Stimulated activated CD8-positive, alpha-beta memory T cell treated with anti-CD3 and anti-CD28 coated beads, Interleukin-15, amount 100 ng/mL, for 24 hours (primary cell): Measurements from ENCODE around the gene LRTM1.

ENCODE experiments used
- DNase-seq: peaks from one replicate; pipeline ENCODE4 v3.0.0-alpha.2; 2020; ENCODE audit warnings: low read depth

The LRTM1 gene

DNA sequence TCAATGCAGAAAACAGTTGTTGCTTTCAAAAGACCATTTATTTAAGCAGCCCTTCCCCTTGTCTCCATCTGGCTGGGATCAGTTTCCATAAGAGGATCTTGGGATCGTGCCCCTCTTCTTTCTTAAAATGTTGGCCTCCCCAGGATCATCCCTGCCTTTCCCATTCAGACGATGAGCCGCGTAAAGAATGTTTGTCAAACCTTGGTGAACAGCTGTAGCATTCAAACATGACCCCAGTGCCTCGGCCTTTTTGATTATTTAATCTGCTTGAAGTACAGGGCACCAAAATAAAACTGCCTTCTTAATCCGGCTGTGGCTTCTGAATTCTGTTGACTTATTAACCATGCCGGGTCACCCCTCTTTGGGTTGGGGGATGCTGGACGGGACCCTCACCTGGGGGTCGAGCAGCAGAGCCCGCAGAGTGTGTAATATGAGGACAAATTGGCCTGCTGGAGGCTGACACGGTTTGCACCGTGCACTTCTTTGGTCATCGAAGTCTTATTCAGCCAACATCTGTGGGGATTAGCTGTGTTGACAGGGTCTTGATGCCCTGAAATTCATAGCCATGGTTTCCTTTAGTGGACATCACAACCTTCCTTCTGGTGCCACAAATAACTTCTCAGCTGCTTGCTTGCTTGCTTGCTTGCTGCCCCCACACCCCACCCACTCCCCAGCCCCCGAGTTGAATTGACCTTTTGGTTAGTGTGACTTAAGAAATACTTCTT, at the start of gene LRTM1:
LRTM1 (minus strand) TSS at position 14 of the 725 bp plus-strand sequence. CDS start 148 bp downstream, outside the sequence.
- DNase-seq, result no peak

GRCh38 chr3:54977439-54977838, 49.6 kb upstream of the LRTM1 start:
- DNase-seq, result no peak

DNA sequence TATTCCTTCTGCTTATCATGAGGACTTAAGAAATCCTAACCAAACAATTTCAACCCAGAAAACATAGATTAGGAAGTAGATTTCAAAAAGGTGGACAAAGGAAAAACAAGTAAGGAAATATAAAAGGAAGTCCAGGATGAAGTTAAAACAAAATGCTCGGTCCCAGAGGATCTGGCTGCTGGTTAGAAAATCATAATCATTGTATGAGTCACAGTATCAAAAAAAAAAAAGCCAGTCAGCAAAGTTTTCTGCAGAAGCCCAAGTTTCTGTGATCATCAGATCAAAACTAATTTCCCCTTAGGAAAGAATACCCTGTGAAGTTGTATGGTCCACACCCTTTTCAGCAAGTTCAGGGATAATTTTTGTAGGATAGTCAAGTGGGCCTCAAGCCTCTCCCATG, 43.0 kb upstream of the LRTM1 start:
- no peak for DNase-seq

GRCh38 chr3:54969652-54970051, 41.8 kb upstream of the LRTM1 start:
- no peak for DNase-seq

- no peak for DNase-seq
Measured at GRCh38 chr3:54968546-54969172, 40.8 kb upstream of the LRTM1 start.

- DNase-seq, result no peak
Measured at GRCh38 chr3:54967731-54968161, 39.9 kb upstream of the LRTM1 start.

DNA sequence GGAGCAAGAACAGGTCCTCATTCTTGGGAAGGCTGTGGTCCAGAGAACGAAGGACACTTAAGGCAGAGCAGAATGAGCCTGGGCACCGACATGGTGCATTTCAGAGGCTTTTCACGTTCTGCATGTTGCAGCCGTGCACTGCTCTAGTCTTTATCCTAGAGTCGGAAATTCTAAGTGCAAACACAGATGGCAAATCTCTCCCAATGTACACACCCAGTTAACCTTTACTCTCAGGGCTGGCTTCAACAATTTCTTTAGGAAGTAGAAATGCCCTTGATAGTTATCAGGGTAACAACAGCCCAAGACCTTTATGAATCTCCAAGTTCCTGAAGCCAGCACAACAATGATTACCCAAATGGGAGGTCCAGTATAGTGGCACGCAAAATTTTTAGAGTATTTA, 39.1 kb upstream of the LRTM1 start:
- DNase-seq, result no peak

DNA sequence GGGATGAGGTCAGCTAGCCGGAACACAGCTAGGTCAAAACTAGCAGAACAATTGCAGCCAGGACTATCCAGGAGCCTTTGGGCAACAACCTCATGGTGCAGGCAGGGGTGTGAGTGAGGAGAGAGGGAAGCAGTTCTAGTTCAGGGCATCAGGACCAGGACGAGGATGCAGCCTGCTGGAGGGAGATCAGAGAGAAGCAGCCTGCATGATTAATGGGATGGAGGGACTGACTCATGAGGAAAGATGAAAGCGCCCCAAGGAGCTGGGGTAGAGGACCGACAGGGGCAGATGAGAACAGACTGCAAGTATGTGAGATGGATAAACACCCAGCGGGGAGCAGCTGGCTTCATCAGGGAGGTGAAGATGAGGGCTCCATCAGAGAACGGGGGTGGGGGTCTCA, 37.9 kb upstream of the LRTM1 start:
- DNase-seq, result no peak

DNA sequence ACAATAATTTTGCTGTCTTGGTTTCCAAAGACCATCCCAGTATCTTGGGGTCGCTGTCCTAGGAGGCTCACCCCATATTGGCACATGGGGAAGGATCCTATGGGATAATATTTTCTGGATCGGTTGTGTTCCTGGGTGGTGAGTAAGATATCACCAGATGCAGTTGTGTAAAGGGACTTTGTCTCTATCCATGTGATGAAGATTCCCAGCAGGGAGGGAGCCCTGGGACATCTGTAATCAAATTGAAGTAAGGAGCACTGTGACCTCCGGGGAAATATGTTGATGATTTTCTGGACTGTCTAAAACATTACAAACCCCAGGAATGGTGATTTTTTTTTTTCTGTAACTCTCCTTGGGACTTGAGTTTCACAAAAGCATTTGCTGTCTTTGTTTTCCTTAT, 36.2 kb upstream of the LRTM1 start:
- DNase-seq, result no peak

DNA sequence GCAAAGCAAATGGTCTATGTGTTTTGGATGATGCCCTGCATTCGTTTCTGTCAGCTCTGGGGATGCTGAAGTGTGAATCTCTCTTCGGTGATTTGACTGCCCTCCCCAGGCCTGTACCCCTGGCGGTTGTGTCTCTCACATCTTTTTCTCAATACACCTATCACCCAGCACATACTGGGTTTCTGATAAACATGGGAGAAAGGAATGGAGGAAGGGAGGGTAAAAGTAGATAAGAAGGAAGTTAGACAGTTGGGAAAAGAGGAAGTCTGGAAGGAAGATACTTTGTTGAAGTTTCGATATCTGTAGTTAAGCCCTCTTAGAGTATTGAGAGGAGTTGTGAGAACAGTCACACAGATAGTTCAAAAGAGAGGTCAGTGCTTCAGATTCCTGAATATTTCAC, 35.8 kb upstream of the LRTM1 start:
- no peak for DNase-seq

GRCh38 chr3:54962200-54962599, 34.3 kb upstream of the LRTM1 start:
- no peak for DNase-seq

- no peak for DNase-seq
Measured at GRCh38 chr3:54960701-54961100, 32.8 kb upstream of the LRTM1 start.

DNA sequence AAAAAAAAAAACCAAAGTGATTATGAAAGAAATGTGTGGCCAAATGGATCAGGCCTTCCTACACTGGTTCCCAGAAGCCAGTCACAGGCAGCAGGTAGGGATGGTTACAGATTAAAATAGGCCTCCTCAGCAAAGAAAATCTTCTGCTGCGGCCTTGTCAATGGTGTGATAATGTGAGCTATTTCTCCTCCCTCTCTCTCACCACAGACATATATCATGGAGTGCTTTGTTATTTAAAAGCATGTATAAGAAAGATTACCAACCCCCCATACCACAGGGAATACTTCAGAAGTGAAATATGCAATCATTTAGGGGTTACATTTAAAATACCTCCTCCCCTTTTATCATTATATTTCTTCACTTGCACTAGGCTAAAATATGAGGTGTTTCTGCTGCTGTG, 32.2 kb upstream of the LRTM1 start:
- no peak for DNase-seq

GRCh38 chr3:54957711-54958110, 29.9 kb upstream of the LRTM1 start:
- DNase-seq, result no peak

DNA sequence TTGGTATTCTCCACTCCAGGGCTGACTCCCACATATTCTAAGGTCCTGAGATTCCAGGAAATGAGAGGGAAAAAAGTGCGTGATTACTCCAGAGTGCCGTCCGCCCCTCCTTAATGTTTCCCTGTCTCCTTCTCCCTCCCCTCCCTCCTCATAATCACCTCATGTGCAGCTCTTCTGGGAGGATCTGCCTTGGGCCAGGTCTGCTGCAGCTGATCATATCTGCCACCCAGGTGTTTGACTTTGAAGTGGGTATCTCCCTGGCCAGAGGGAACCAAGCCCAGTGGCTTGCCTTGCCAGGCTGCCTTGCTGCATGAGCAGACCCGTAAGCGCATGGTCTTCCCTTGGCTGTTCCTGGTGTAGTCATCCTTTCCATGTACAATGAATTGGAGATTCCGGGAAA, 28.1 kb upstream of the LRTM1 start:
- DNase-seq, result no peak

GRCh38 chr3:54955496-54955895, 27.6 kb upstream of the LRTM1 start:
- no peak for DNase-seq

DNA sequence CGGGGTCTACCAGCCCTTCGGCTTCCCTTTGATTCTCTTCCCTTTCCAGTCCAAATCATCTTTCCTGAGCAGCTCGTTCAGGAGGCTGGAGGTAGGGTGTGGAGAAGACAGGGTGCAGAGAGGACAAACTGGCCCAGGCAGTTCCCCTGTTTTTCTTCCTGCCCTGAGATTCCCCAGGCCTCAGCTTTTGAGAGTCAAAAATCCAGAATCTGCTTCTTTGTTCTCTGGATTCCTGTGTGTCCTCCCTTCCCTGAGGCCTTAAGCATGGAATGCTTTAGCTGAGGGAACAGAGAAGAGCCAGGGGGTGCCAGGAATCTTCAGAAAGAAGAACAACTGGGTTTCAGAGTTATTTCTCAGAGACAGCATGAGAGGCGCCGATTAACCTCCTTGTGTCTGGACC, 26.7 kb upstream of the LRTM1 start:
- DNase-seq, result no peak

DNA sequence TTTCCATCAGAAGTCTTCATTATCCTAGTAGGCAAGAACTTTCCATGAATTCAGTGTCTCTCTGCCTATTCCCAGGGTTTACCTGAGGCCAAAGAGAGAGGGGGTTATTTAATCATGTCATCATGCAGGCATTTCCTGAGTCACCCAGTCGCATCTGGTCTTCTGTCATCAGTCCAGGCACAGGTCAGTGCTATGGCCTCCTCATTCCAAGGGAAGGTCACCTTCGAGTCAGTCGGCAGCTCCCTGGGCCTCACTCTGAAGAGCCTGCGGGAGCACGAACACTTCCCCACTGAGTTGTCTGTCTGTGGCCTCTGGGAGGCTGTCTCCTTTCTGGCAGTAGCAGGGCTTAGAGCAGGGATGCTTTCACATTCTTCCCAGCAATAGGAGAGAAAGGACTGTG, 26.2 kb upstream of the LRTM1 start:
- DNase-seq, result no peak

GRCh38 chr3:54951405-54951804, 23.5 kb upstream of the LRTM1 start:
- no peak for DNase-seq

DNA sequence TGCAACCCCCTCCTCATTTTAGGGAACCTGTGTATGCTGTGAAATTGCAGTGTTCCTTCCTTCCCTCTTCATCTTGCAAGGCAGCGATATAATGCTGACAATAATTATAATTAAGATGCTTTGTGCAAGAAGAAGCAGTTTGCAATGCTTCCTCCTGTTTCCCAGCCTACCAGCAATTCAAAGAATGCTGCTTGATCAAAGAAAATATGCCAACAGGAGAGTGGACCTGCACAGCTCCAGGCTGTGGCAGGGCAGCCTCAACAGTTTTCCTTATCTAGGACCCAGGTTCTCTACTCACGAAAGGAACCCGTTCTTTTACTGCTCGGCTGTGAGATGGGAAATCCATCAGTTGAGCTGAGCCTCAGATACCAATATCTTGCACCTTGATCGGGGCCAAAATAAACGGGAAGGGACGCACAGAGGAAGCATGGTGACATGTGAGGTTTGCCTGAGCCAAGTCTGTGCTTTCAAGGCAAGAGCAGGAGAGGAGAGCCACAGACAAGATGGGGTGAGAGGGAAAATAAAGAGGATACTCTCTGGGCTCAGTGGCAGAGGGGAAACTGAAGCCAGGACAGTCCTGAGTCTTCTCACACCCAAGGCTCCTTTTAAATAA, 22.6 kb upstream of the LRTM1 start:
- no peak for DNase-seq

- DNase-seq, result no peak
Measured at GRCh38 chr3:54949491-54950044, 21.7 kb upstream of the LRTM1 start.

GRCh38 chr3:54941690-54942362, 14.0 kb upstream of the LRTM1 start:
- no peak for DNase-seq

DNA sequence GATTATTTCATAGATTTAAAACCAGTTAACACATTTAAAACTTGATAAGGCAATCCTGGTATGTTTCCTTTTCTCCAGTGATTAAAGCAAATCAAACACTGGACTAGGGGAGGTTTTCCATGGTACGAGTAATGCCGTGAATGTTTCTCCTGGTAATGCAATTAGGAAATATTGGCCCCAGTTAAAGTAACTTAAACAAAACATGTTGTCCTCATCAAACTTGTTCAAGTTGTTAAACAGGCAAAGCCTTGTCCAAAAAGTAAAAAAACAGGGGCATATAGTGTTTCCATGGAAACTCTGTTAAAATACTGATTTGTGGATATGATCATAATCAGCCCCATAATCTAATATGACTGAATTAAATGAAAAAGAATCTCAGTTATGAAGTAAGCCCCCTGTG, 13.1 kb upstream of the LRTM1 start:
- no peak for DNase-seq
